Endothelial cell of umbilical vein (primary cell): ENCODE measurements around the gene ETV6. TPM values are rescaled to one million over a fixed set of nuclear protein-coding genes. Genes with fewer than 3 reads are reported as not detected.

Source experiments
- BruUV-seq: library from RNA; stranded (reverse); fragments of 400-500 nt; replicated peaks from 2 replicates; lab custom pipeline; 2021; lab: Mats Ljungman, UMichigan
- CTCF ChIA-PET: fragments of 300-600, 350-600 bp; sonication (Branson Sonifier 250); formaldehyde crosslinking; loops from one replicate; lab custom pipeline; 2021; ENCODE audit warnings: antibody characterized with exemption, inconsistent platforms; lab: Charles Lee
- POLR2A ChIA-PET: fragments of 300-600, 350-600 bp; sonication (Branson Sonifier 250); formaldehyde crosslinking; loops from one replicate; lab custom pipeline; 2021; ENCODE audit warnings: antibody characterized with exemption, inconsistent platforms; lab: Charles Lee
- DNase-seq: peaks from one replicate; pipeline ENCODE4 v3.0.0-alpha.2; 2011; ENCODE audit warnings: low read depth, low spot score
- FAIRE-seq: peaks from 2 replicates; lab custom pipeline; 2011; peaks lifted over from hg19 to GRCh38; lab: Jason Lieb, UNC
- H2AFZ ChIP-seq: 2 replicates; pipeline ENCODE4 v1.6.0; 2012; ENCODE audit warnings: low read depth, low read length, control low read depth, inconsistent platforms
- H3K27ac ChIP-seq: 2 replicates; pipeline ENCODE4 v1.5.1; 2011; ENCODE audit warnings: low read depth, mild to moderate bottlenecking, control low read depth, low read length, moderate library complexity; ENCODE audit not compliant: insufficient read depth
- H3K27me3 ChIP-seq, 2 experiments: 2 replicates each; pipeline versions ENCODE4 v1.6.0 to v1.6.1; 2011; ENCODE audit warnings: low read length in 2 of 2, mixed read lengths in 1 of 2; ENCODE audit not compliant: control insufficient read depth in 2 of 2, insufficient read depth in 2 of 2
- H3K36me3 ChIP-seq, 2 experiments: 2 replicates in 1 of 2; 3 replicates in 1 of 2; pipeline ENCODE4 v1.5.1; 2011; ENCODE audit warnings: low read length in 2 of 2, mild to moderate bottlenecking in 1 of 2, moderate library complexity in 1 of 2; ENCODE audit not compliant: control insufficient read depth in 2 of 2, insufficient read depth in 2 of 2; ENCODE audit errors: extremely low read depth in 1 of 2
- H3K4me1 ChIP-seq: 3 replicates; pipeline ENCODE4 v1.5.1; 2011; ENCODE audit warnings: mild to moderate bottlenecking, low read length; ENCODE audit not compliant: control insufficient read depth, insufficient read depth; ENCODE audit errors: extremely low read depth
- H3K4me2 ChIP-seq: 2 replicates; pipeline ENCODE4 v1.6.1; 2011; ENCODE audit warnings: low read length, control low read depth, mixed read lengths; ENCODE audit not compliant: insufficient read depth
- H3K4me3 ChIP-seq, 3 experiments: fragments of 200-600 bp in 1 of 3; sonication (generic), shearing (Covaris generic) in 1 of 3; replicated peaks in 1 of 3; 2 replicates each; pipeline ENCODE4 v1.5.1; 2011 to 2016; ENCODE audit warnings: control low read depth in 3 of 3, low read length in 3 of 3, mild to moderate bottlenecking in 2 of 3, inconsistent platforms in 1 of 3, low read depth in 1 of 3, moderate library complexity in 1 of 3; ENCODE audit not compliant: insufficient read depth in 1 of 3
- H3K79me2 ChIP-seq: 2 replicates; pipeline ENCODE4 v1.6.0; 2012; ENCODE audit warnings: low read length, inconsistent platforms; ENCODE audit not compliant: control insufficient read depth, insufficient read depth
- H3K9ac ChIP-seq: replicated peaks from 2 replicates; pipeline ENCODE3; 2011; ENCODE audit warnings: low read length, control low read depth; ENCODE audit not compliant: insufficient read depth; ENCODE audit errors: extremely low read depth
- H3K9me1 ChIP-seq: replicated peaks from 3 replicates; pipeline ENCODE4 v1.6.0; 2011; ENCODE audit warnings: mild to moderate bottlenecking, low read length; ENCODE audit not compliant: control insufficient read depth, insufficient read depth; ENCODE audit errors: extremely low read depth
- H3K9me3 ChIP-seq: replicated peaks from 2 replicates; pipeline ENCODE4 v1.5.1; 2012; ENCODE audit warnings: low read length, inconsistent platforms; ENCODE audit not compliant: control insufficient read depth, insufficient read depth
- H4K20me1 ChIP-seq: replicated peaks from 2 replicates; pipeline ENCODE3; 2011; ENCODE audit warnings: mild to moderate bottlenecking, low read length; ENCODE audit not compliant: control insufficient read depth, insufficient read depth; ENCODE audit errors: extremely low read depth
- FOS ChIP-seq: IDR thresholded peaks from 2 replicates; pipeline ENCODE4 v1.6.1; 2011; ENCODE audit warnings: mild to moderate bottlenecking, low read length, moderate library complexity, borderline replicate concordance; ENCODE audit not compliant: insufficient read depth
- GATA2 ChIP-seq: IDR thresholded peaks from 2 replicates; pipeline ENCODE4 v1.7.0; 2011; ENCODE audit warnings: low read depth, mild to moderate bottlenecking, moderate library complexity, mixed read lengths, low read length; ENCODE audit not compliant: insufficient read length, insufficient read depth
- JUN ChIP-seq: IDR thresholded peaks from 2 replicates; pipeline ENCODE4 v1.6.1; 2011; ENCODE audit warnings: borderline replicate concordance, low read depth; ENCODE audit not compliant: insufficient read length, insufficient read depth
- MAX ChIP-seq: IDR thresholded peaks from 2 replicates; pipeline ENCODE4 v1.6.1; 2011; ENCODE audit not compliant: insufficient read depth, insufficient read length
- MYC ChIP-seq: IDR thresholded peaks from one replicate; pipeline ENCODE4 v1.6.1; 2011; ENCODE audit warnings: mild to moderate bottlenecking, low read depth, low read length
- POLR2A ChIP-seq: IDR thresholded peaks from 2 replicates; pipeline ENCODE4 v1.6.1; 2012; ENCODE audit warnings: low read depth, mild to moderate bottlenecking, control low read depth, low read length
- dilution Hi-C: fragments of 300-500 bp; cut with MboI; formaldehyde crosslinking; loops from one replicate; pipeline ENCODE4 v1.15.0; 2019; ENCODE audit warnings: low sequenced_read_pairs; ENCODE audit not compliant: extremely low pct_ligation_motif_present
- intact Hi-C: fragments of 100-400 bp; cut with micrococcal nuclease; formaldehyde crosslinking; loops from one replicate; pipeline ENCODE4 v1.10.0; 2022
- polyA plus RNA-seq, 4 experiments: library from polyadenylated mRNA; depleted of rRNA in 3 of 4; stranded (reverse) in 3 of 4; unstranded in 1 of 4; fragments of >200 nt; gene quantifications; 2 replicates each; pipeline versions ENCODE4 v1.2.1 to v1.2.3, GENCODE V29; 2011 to 2012; ENCODE audit warnings: missing spikeins in 1 of 4
- total RNA-seq: library from RNA; stranded (reverse); gene quantifications from 2 replicates; pipeline ENCODE4 v1.2.3, GENCODE V29; 2021
- TF ChIP-seq, protein P1 (sequence below), 2 donors: IDR thresholded peaks; 1 replicate in 1 of 2; 2 replicates in 1 of 2; pipeline ENCODE4 v1.5.1; 2011; ENCODE audit warnings: low read length in 2 of 2, mild to moderate bottlenecking in 2 of 2, moderate library complexity in 2 of 2, control low read depth in 1 of 2, inconsistent platforms in 1 of 2, low read depth in 1 of 2; ENCODE audit not compliant: insufficient read depth in 1 of 2; ENCODE audit errors: extremely low read depth in 1 of 2

ETV6 gene
- total and polyA plus RNA-seq, 2 donors (not counting 3 experiments of a cell fraction or from before 2014, with no cell fraction given), result 15.9 to 57.1 TPM

DNA sequence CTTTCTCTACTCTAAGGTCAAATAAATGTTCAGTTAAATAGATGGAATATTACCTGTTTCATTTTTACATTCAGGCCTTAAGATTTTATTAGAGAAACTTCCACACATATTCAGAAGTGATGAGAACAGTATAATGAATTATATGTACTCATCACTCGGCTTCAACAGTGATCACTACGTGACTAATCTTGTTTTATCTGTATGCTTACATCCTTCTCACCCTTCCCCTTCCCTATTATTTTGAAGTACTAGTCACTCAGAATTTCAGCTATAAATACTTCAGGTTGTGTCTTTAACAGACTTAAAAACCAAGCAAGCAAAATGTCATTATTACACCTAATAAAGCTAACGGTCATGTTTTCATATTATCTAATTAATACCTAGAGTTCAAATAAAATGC lies 34.9 kb downstream of the ETV6 start:
- Histone ChIP-seq H3K4me1 (peaks cover 7% of the 10 kb centered on the region), H3K9ac (no peak overlapping the region), H3K9me1 (peaks cover 3% of the 10 kb centered on the region), H3K27ac (no peak overlapping the region), H2AFZ (no peak overlapping the region), H3K4me3 (no peak overlapping the region), H3K79me2 (peaks cover 88% of the 10 kb centered on the region), H3K36me3 (no peaks in the 10 kb centered on the region), H3K27me3 (no peaks in the 10 kb centered on the region), H3K9me3 (no peaks in the 10 kb centered on the region), H3K4me2 (no peak overlapping the region), H4K20me1 (peaks cover 11% of the 10 kb centered on the region)
- FAIRE-seq (no peak), DNase-seq (peak; percentile 15)
- CTCF ChIA-PET, result interaction anchor here (1.1 to 1.8 kb wide), 2 partner anchors 12 to 18 kb away, joined by 3 to 9 read pairs; no protein-coding TSS in a partner anchor
- dilution Hi-C loops (no loop called here), intact Hi-C loops (no loop called here)
- BruUV-seq, result no TSS peak
- POLR2A ChIA-PET, result interaction anchor here (0.6 kb wide), 2 partner anchors 22 to 206 kb away, joined by 4 to 5 read pairs; no protein-coding TSS in a partner anchor
- no peak for TF ChIP-seq MYC
- TF ChIP-seq FOS, result peak; percentile 39
- TF ChIP-seq GATA2, result no peak
- TF ChIP-seq MAX, result no peak
- TF ChIP-seq POLR2A, result no peak
- TF ChIP-seq, protein P1, sequence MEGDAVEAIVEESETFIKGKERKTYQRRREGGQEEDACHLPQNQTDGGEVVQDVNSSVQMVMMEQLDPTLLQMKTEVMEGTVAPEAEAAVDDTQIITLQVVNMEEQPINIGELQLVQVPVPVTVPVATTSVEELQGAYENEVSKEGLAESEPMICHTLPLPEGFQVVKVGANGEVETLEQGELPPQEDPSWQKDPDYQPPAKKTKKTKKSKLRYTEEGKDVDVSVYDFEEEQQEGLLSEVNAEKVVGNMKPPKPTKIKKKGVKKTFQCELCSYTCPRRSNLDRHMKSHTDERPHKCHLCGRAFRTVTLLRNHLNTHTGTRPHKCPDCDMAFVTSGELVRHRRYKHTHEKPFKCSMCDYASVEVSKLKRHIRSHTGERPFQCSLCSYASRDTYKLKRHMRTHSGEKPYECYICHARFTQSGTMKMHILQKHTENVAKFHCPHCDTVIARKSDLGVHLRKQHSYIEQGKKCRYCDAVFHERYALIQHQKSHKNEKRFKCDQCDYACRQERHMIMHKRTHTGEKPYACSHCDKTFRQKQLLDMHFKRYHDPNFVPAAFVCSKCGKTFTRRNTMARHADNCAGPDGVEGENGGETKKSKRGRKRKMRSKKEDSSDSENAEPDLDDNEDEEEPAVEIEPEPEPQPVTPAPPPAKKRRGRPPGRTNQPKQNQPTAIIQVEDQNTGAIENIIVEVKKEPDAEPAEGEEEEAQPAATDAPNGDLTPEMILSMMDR (IDR thresholded peaks at IDR 0.05; ENCODE audit: extremely low read depth in 1 of 2, insufficient read depth in 1 of 2, low read depth in 1 of 2, low read length in 2 of 2), result no peak
- no peak for TF ChIP-seq JUN
